Measurements from ENCODE around the gene ZNF341.

Gene ZNF341

DNA sequence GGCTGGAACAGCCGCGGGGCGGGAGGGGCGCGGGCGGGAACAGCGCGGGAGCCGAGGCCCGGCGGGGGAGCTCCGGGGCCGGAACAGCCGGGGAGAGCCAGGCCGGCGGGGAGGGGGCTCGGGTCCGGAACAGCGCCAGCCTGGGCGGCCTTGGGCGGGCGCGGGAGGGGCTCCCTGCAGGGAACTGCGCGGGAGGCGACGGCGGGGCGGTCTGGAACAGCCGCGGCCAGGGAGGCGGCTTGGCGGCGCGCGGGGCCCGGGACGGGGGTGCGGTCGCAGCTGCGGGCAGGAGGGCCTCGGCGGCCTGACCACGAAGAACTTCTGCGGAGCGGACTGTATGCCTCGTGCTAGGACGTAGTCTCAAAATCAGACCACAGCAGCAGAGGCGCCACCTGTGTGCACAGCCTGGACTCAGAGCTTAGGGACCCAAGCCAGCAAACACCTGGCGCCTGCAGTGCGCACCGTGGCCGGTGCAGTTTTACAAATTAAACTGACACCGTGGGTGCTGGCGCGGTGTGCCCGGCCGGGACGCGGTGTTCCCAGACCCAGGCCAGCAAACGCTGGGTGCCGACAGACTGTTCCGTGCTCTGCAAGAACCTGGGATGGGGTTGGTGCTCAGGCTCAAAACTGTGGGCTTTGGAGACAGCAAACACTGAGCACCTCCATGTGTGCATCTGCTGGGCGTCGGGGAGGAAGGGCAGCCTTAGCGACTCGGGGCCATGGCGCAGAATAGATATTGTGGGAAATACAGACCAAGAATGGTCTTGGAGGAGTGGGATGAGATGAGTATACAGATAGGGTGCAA lies 572 bp downstream of the ZNF341 start (continued):
- TF ChIP-seq GLIS1 (tag by site-specific recombination; IDR thresholded peaks at IDR 0.05) (peak; percentile 62; the same call in 1 of the 2 replicates), TRIM28 (IDR thresholded peaks at IDR 0.05; ENCODE audit: borderline replicate concordance, low read length) (no peak), ZNF266 (tag by site-specific recombination; IDR thresholded peaks at IDR 0.05; ENCODE audit: low read depth) (no peak), SCRT2 (tag by site-specific recombination; IDR thresholded peaks at IDR 0.05) (peak; percentile 88), OSR2 (tag by site-specific recombination; IDR thresholded peaks at IDR 0.05) (no peak), ZNF510 (tag by site-specific recombination; IDR thresholded peaks at IDR 0.05; ENCODE audit: insufficient replicate concordance) (no peak), ZNF114 (tag by site-specific recombination; IDR thresholded peaks at IDR 0.05) (no peak), ZBTB48 (tag by site-specific recombination; IDR thresholded peaks at IDR 0.05) (peak; percentile 77), ZNF621 (tag by site-specific recombination; IDR thresholded peaks at IDR 0.05) (no peak), MEIS1 (CRISPR knock-in tag; IDR thresholded peaks at IDR 0.05; ENCODE audit: borderline replicate concordance) (no peak), ZBTB20 (tag by site-specific recombination; IDR thresholded peaks at IDR 0.05) (peak; percentile 65), ZNF571 (tag by site-specific recombination; IDR thresholded peaks at IDR 0.05) (no peak), ZNF629 (tag by site-specific recombination; IDR thresholded peaks at IDR 0.05) (no peak), ZBTB21 (tag by site-specific recombination; IDR thresholded peaks at IDR 0.05) (no peak), ZFP37 (tag by site-specific recombination; IDR thresholded peaks at IDR 0.05) (no peak), BCL11A (tag by site-specific recombination; IDR thresholded peaks at IDR 0.05; ENCODE audit: low read depth) (no peak), SALL2 (tag by site-specific recombination; IDR thresholded peaks at IDR 0.05; ENCODE audit: borderline replicate concordance) (no peak), ZNF626 (tag by site-specific recombination; IDR thresholded peaks at IDR 0.05) (no peak), ZNF112 (tag by site-specific recombination; IDR thresholded peaks at IDR 0.05) (no peak), ZNF202 (tag by site-specific recombination; IDR thresholded peaks at IDR 0.05; ENCODE audit: borderline replicate concordance) (no peak), ZNF311 (tag by site-specific recombination; IDR thresholded peaks at IDR 0.05; ENCODE audit: borderline replicate concordance) (no peak), ZNF140 (tag by site-specific recombination; IDR thresholded peaks at IDR 0.05) (no peak), ZNF423 (tag by site-specific recombination; IDR thresholded peaks at IDR 0.05) (no peak)
- TF ChIP-seq, protein P1, sequence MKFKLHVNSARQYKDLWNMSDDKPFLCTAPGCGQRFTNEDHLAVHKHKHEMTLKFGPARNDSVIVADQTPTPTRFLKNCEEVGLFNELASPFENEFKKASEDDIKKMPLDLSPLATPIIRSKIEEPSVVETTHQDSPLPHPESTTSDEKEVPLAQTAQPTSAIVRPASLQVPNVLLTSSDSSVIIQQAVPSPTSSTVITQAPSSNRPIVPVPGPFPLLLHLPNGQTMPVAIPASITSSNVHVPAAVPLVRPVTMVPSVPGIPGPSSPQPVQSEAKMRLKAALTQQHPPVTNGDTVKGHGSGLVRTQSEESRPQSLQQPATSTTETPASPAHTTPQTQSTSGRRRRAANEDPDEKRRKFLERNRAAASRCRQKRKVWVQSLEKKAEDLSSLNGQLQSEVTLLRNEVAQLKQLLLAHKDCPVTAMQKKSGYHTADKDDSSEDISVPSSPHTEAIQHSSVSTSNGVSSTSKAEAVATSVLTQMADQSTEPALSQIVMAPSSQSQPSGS (tag by site-specific recombination; IDR thresholded peaks at IDR 0.05; ENCODE audit: low read depth) = no peak
- TF ChIP-seq, protein P2, sequence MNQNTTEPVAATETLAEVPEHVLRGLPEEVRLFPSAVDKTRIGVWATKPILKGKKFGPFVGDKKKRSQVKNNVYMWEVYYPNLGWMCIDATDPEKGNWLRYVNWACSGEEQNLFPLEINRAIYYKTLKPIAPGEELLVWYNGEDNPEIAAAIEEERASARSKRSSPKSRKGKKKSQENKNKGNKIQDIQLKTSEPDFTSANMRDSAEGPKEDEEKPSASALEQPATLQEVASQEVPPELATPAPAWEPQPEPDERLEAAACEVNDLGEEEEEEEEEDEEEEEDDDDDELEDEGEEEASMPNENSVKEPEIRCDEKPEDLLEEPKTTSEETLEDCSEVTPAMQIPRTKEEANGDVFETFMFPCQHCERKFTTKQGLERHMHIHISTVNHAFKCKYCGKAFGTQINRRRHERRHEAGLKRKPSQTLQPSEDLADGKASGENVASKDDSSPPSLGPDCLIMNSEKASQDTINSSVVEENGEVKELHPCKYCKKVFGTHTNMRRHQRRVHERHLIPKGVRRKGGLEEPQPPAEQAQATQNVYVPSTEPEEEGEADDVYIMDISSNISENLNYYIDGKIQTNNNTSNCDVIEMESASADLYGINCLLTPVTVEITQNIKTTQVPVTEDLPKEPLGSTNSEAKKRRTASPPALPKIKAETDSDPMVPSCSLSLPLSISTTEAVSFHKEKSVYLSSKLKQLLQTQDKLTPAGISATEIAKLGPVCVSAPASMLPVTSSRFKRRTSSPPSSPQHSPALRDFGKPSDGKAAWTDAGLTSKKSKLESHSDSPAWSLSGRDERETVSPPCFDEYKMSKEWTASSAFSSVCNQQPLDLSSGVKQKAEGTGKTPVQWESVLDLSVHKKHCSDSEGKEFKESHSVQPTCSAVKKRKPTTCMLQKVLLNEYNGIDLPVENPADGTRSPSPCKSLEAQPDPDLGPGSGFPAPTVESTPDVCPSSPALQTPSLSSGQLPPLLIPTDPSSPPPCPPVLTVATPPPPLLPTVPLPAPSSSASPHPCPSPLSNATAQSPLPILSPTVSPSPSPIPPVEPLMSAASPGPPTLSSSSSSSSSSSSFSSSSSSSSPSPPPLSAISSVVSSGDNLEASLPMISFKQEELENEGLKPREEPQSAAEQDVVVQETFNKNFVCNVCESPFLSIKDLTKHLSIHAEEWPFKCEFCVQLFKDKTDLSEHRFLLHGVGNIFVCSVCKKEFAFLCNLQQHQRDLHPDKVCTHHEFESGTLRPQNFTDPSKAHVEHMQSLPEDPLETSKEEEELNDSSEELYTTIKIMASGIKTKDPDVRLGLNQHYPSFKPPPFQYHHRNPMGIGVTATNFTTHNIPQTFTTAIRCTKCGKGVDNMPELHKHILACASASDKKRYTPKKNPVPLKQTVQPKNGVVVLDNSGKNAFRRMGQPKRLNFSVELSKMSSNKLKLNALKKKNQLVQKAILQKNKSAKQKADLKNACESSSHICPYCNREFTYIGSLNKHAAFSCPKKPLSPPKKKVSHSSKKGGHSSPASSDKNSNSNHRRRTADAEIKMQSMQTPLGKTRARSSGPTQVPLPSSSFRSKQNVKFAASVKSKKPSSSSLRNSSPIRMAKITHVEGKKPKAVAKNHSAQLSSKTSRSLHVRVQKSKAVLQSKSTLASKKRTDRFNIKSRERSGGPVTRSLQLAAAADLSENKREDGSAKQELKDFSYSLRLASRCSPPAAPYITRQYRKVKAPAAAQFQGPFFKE (tag by site-specific recombination; IDR thresholded peaks at IDR 0.05; ENCODE audit: borderline replicate concordance) = no peak
- TF ChIP-seq, protein P3, sequence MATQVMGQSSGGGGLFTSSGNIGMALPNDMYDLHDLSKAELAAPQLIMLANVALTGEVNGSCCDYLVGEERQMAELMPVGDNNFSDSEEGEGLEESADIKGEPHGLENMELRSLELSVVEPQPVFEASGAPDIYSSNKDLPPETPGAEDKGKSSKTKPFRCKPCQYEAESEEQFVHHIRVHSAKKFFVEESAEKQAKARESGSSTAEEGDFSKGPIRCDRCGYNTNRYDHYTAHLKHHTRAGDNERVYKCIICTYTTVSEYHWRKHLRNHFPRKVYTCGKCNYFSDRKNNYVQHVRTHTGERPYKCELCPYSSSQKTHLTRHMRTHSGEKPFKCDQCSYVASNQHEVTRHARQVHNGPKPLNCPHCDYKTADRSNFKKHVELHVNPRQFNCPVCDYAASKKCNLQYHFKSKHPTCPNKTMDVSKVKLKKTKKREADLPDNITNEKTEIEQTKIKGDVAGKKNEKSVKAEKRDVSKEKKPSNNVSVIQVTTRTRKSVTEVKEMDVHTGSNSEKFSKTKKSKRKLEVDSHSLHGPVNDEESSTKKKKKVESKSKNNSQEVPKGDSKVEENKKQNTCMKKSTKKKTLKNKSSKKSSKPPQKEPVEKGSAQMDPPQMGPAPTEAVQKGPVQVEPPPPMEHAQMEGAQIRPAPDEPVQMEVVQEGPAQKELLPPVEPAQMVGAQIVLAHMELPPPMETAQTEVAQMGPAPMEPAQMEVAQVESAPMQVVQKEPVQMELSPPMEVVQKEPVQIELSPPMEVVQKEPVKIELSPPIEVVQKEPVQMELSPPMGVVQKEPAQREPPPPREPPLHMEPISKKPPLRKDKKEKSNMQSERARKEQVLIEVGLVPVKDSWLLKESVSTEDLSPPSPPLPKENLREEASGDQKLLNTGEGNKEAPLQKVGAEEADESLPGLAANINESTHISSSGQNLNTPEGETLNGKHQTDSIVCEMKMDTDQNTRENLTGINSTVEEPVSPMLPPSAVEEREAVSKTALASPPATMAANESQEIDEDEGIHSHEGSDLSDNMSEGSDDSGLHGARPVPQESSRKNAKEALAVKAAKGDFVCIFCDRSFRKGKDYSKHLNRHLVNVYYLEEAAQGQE (tag by site-specific recombination; IDR thresholded peaks at IDR 0.05) = no peak
- TF ChIP-seq, protein P4, sequence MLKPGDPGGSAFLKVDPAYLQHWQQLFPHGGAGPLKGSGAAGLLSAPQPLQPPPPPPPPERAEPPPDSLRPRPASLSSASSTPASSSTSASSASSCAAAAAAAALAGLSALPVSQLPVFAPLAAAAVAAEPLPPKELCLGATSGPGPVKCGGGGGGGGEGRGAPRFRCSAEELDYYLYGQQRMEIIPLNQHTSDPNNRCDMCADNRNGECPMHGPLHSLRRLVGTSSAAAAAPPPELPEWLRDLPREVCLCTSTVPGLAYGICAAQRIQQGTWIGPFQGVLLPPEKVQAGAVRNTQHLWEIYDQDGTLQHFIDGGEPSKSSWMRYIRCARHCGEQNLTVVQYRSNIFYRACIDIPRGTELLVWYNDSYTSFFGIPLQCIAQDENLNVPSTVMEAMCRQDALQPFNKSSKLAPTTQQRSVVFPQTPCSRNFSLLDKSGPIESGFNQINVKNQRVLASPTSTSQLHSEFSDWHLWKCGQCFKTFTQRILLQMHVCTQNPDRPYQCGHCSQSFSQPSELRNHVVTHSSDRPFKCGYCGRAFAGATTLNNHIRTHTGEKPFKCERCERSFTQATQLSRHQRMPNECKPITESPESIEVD (tag by site-specific recombination; IDR thresholded peaks at IDR 0.05) = no peak

Measured in HEK293 (cell line).